Measurements from ENCODE around the gene LRRC3B.

- no peak for TF ChIP-seq POLR2AphosphoS5 (IDR thresholded peaks at IDR 0.05; ENCODE audit: low read depth, low read length)
- TF ChIP-seq SIN3A (IDR thresholded peaks at IDR 0.05; ENCODE audit: borderline replicate concordance, insufficient read depth, low read length): no peak
- no peak for TF ChIP-seq REST (IDR thresholded peaks at IDR 0.05; ENCODE audit: insufficient read depth in 1 of 2, low read depth in 2 of 2, low read length in 2 of 2)
- TF ChIP-seq TAF1 (IDR thresholded peaks at IDR 0.05; ENCODE audit: borderline replicate concordance, insufficient read depth, low read length): no peak
Measured at GRCh38 chr3:26623419-26624208, 1.0 kb downstream of the LRRC3B start.
